Measurements from ENCODE around the gene RCOR3.

- TF ChIP-seq SUZ12 (IDR thresholded peaks at IDR 0.05; ENCODE audit: extremely low read depth, insufficient read depth, insufficient read length), result no peak
- no peak for TF ChIP-seq YY1 (IDR thresholded peaks at IDR 0.05; ENCODE audit: insufficient read depth, insufficient read length)
- no peak for TF ChIP-seq ZNF274 (IDR thresholded peaks at IDR 0.05; ENCODE audit: low read depth, low read length)
Measured at GRCh38 chr1:211258756-211259637, at the start of gene RCOR3.
